ENCODE results near the gene FAM209B. TPM values are rescaled to one million over a fixed set of nuclear protein-coding genes. Genes with fewer than 3 reads are reported as not detected.

The FAM209B gene
- total RNA-seq, 2 experiments from 2014 or later, result not detected

- no peak overlapping the region for H3K4me2 ChIP-seq (ENCODE audit: low read length)
- CTCF ChIA-PET (ENCODE audit: unreplicated experiment), result no interaction called here
- TF ChIP-seq EZH2phosphoT487 (IDR thresholded peaks at IDR 0.05; ENCODE audit: borderline replicate concordance, low read depth, low read length) (no peak), CTCF (conservative IDR thresholded peaks at IDR 0.05; ENCODE audit: low read length) (no peak)
- H3K36me3 ChIP-seq (ENCODE audit: insufficient read depth, low read length), result no peaks in the 10 kb centered on the region
- no peak overlapping the region for H3K27ac ChIP-seq (ENCODE audit: low read depth, low read length, poor library complexity, severe bottlenecking)
- POLR2A ChIA-PET, result interaction anchor here (1.1 kb wide), 1 partner anchor 12 kb away, joined by 3 read pairs; no protein-coding TSS in a partner anchor
- no TSS peak for BruUV-seq (replicated peaks)
- intact Hi-C loops (cut with micrococcal nuclease; ENCODE audit: unreplicated experiment), result no loop called here
- H3K9me3 ChIP-seq (ENCODE audit: low read length), result no peaks in the 10 kb centered on the region
- no peaks in the 10 kb centered on the region for H3K79me2 ChIP-seq (ENCODE audit: insufficient read depth, low read depth, low read length)
- H3K4me3 ChIP-seq (ENCODE audit: low read depth, low read length, poor library complexity, severe bottlenecking), result no peak overlapping the region
- no peaks in the 10 kb centered on the region for H3K9me2 ChIP-seq (ENCODE audit: insufficient read depth, low read length)
- no peaks in the 10 kb centered on the region for H3K4me1 ChIP-seq (ENCODE audit: insufficient read depth, low read length, poor library complexity, severe bottlenecking)
- H2AFZ ChIP-seq (ENCODE audit: low read length), result no peak overlapping the region
- H4K20me1 ChIP-seq (ENCODE audit: insufficient read depth, low read length), result no peaks in the 10 kb centered on the region
- DNase-seq (ENCODE audit: low spot score), result no peak
These were observed 5.0 kb downstream of the FAM209B start for GRCh38 chr20:56537997-56538396.

- ChIA-PET CTCF (ENCODE audit: unreplicated experiment) (no interaction called here), POLR2A (no interaction called here)
- H3K4me2 ChIP-seq (ENCODE audit: low read length), result no peak overlapping the region
- H2AFZ ChIP-seq (ENCODE audit: low read length), result no peak overlapping the region
- no peak overlapping the region for H3K4me3 ChIP-seq (ENCODE audit: low read depth, low read length, poor library complexity, severe bottlenecking)
- no peaks in the 10 kb centered on the region for H4K20me1 ChIP-seq (ENCODE audit: insufficient read depth, low read length)
- H3K36me3 ChIP-seq (ENCODE audit: insufficient read depth, low read length), result no peaks in the 10 kb centered on the region
- no peak for DNase-seq (ENCODE audit: low spot score)
- no peaks in the 10 kb centered on the region for H3K4me1 ChIP-seq (ENCODE audit: insufficient read depth, low read length, poor library complexity, severe bottlenecking)
- no peak overlapping the region for H3K27ac ChIP-seq (ENCODE audit: low read depth, low read length, poor library complexity, severe bottlenecking)
- no TSS peak for BruUV-seq (replicated peaks)
- no peaks in the 10 kb centered on the region for H3K79me2 ChIP-seq (ENCODE audit: insufficient read depth, low read depth, low read length)
- H3K9me3 ChIP-seq (ENCODE audit: low read length), result no peaks in the 10 kb centered on the region
- intact Hi-C loops (cut with micrococcal nuclease; ENCODE audit: unreplicated experiment), result no loop called here
- no peaks in the 10 kb centered on the region for H3K9me2 ChIP-seq (ENCODE audit: insufficient read depth, low read length)
- TF ChIP-seq CTCF (conservative IDR thresholded peaks at IDR 0.05; ENCODE audit: low read length) (no peak), EZH2phosphoT487 (IDR thresholded peaks at IDR 0.05; ENCODE audit: borderline replicate concordance, low read depth, low read length) (no peak)
These were observed 7.4 kb downstream of the FAM209B start for GRCh38 chr20:56540415-56540814.

GRCh38 chr20:56542489-56543030 is 9.5 kb downstream of the FAM209B start:
- intact Hi-C loops (cut with micrococcal nuclease; ENCODE audit: unreplicated experiment), result no loop called here
- DNase-seq (ENCODE audit: low spot score), result no peak
- Histone ChIP-seq H3K27ac (ENCODE audit: low read depth, low read length, poor library complexity, severe bottlenecking) (no peak overlapping the region), H2AFZ (ENCODE audit: low read length) (no peak overlapping the region), H3K36me3 (ENCODE audit: insufficient read depth, low read length) (no peaks in the 10 kb centered on the region), H3K9me3 (ENCODE audit: low read length) (no peaks in the 10 kb centered on the region), H3K4me1 (ENCODE audit: insufficient read depth, low read length, poor library complexity, severe bottlenecking) (no peaks in the 10 kb centered on the region), H3K9me2 (ENCODE audit: insufficient read depth, low read length) (no peaks in the 10 kb centered on the region), H3K79me2 (ENCODE audit: insufficient read depth, low read depth, low read length) (no peaks in the 10 kb centered on the region), H4K20me1 (ENCODE audit: insufficient read depth, low read length) (no peaks in the 10 kb centered on the region), H3K4me3 (ENCODE audit: low read depth, low read length, poor library complexity, severe bottlenecking) (no peak overlapping the region), H3K4me2 (ENCODE audit: low read length) (no peak overlapping the region)
- TF ChIP-seq CTCF (conservative IDR thresholded peaks at IDR 0.05; ENCODE audit: low read length) (no peak), EZH2phosphoT487 (IDR thresholded peaks at IDR 0.05; ENCODE audit: borderline replicate concordance, low read depth, low read length) (no peak)
- no TSS peak for BruUV-seq (replicated peaks)
- CTCF ChIA-PET (ENCODE audit: unreplicated experiment), result no interaction called here
- POLR2A ChIA-PET, result no interaction called here
